G401.6 (cell line): ENCODE results near the gene CEPT1.

Source experiments
- FAIRE-seq: peaks from 2 replicates; lab custom pipeline; 2012; peaks lifted over from hg19 to GRCh38; lab: Jason Lieb, UNC

CEPT1 gene

DNA sequence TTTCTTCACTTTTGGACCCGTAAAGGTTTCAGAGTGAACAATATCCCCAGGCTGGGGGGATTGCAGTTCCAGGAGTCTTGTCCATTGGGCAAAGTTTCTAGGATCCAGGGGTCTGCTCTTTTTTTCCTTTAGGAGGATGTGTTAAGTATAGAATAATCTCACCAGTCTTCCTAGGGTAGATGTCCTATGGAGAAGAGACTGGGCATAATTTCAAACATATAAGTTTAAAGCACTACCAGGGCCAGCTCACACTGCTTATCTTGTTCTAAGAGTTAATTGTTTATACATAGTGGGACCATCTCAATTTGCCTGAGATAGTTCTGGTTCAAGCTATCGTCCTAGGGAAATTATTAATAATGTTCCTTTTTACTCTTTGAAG, 88.7 kb downstream of the CEPT1 start:
- FAIRE-seq: no peak

DNA sequence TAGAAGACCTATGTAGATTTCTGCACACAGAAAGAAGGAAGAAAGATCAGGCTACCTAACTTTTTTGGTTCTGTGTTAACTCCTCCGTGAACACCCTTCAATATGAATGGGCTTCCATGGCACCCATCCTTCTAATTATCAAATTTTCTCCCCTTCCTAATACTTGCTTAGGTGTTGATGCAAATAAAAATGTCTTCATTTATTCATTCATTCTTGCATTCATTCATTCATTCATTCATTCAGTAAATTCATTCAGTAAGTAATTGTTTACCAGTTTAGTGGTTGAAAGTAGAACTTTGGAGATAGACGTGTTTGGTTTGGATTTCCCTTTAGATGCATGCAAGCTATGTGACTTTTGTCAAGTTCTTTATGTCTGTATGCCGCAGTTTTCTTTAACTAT, 92.1 kb downstream of the CEPT1 start:
- FAIRE-seq: no peak

DNA sequence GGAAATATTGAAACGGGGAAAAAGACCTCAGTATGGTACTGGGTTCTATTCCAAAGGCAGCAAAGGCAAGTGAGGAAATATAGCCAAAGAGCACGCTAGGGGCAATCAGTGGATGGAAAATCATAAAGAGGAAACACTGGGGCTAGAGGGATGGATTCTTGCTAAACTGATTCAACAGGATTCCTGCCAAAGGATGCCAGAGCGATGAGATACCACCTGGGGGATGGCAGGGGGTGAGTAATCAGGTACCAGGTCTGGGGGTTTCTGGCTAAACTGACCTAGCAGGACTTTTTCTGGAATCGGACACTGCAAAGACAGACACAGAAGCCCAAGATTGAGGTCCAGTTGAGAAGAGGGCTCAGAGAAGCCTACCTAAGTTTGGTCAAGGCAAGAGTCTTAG, 94.2 kb downstream of the CEPT1 start:
- no peak for FAIRE-seq
